ENCODE results near the gene GRIK4.

- TF ChIP-seq CTCF (conservative IDR thresholded peaks at IDR 0.05) = no peak
- TF ChIP-seq EZH2 (IDR thresholded peaks at IDR 0.05; ENCODE audit: low read depth) = no peak
Measured at GRCh38 chr11:120527111-120527761, 15.7 kb downstream of the GRIK4 start.
